Stimulated activated CD8-positive, alpha-beta memory T cell treated with anti-CD3 and anti-CD28 coated beads, Interleukin-2, amount 100 ng/mL, for 1 hour (primary cell): ENCODE data around the gene BAIAP2L1.
"Not testable (repeated sequence)": the region's sequence is repeated elsewhere in the genome, so short reads cannot be mapped to it uniquely, and the experiment has no call there.

Source experiments
- DNase-seq, 2 donors: peaks; one replicate each; pipeline ENCODE4 v3.0.0-alpha.2; 2020; ENCODE audit warnings: low read depth in 2 of 2

Gene BAIAP2L1

GRCh38 chr7:98322331-98323270 lies 78.3 kb downstream of the BAIAP2L1 start:
- DNase-seq = no peak

DNA sequence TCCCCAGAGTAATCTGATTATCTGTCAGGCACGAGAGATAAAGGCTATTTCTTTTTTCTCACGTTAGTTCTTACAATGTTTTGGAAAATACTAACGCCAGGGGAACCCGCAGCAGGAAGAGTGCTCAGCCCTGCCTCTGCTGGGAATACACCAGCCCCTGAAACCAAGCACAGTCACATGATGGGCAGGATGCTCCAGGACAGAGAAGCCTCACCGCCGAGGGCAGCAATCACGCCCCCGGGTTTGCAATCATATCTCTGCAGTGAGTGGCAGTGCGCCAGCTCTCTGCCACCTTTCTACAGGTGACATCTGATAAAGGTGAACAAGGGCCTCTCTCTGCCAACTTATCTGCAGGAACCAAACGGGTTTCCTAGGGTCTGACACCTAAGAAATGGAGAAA lies 79.6 kb downstream of the BAIAP2L1 start:
- DNase-seq = no peak

DNA sequence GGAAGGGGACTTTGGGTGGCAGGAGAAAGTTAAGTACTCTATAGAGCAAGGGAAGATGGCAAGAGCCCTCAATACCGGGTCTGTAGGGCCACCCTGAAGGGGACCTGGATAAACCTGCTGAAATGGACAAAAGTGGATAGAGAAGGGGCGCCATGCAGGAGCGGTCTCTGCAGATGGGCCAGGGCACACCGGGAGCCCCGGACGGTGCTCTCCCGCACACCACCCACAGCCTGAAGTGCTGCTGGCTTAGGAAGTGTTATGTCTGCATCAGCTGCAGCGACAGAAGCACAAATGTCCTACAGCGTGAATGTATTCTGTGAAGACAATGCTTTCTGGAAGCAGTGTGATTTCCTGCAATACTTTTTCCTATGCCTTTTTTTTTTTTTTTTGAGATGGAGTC lies 81.7 kb downstream of the BAIAP2L1 start:
- DNase-seq = no peak

DNA sequence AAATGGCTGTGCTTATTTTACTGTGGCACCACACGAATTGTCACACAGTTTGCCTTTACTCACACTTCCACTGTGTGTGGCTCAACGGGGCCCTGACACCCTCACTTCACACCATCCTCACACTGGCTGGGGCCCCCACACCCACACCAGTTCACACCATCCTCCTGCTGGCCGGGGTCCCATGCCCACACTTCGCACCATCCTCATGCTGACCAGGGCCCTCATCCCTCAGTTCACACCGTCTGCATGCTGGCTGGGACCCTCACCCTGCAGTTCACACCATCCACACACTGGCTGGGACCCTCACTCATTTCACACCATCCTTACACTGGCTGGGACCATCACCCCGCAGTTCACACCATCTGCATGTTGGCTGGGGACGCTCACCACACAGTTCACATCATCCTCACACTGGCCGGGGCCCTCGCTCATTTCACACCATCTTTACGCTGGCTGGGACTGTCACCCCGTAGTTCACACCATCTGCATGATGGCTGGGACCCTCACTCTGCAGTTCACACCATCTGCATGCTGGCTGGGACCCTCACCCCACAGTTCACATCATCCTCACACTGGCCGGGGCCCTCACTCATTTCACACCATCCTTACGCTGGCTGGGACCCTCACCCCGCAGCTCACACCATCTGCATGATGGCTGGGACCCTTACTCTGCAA lies 83.4 kb downstream of the BAIAP2L1 start:
- no peak for DNase-seq

DNA sequence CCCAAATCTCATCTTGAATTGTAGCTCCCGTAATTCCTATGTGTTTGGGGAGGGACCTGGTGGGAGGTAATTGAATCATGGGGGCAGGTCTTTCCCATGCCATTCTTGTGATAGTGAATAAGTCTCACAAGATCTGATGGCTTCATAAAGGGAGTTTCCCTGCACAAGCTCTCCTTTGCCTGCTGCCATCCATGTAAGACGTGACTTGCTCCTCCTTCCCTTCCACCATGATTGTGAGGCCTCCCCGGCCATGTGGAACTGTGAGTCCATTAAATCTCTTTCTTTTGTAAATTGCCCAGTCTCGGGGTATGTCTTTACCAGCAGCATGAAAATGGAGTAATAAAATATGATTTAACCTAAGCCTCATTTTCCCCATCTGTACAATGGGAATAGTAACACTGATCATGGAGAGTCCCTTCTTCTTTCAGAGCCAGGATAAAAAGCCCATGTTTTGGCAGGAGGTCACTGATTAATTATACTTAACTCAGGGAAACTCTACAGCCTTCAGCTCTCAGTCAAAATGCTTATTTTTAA lies 84.8 kb downstream of the BAIAP2L1 start:
- not testable (repeated sequence) for DNase-seq

- DNase-seq = no peak
Observed at GRCh38 chr7:98315318-98315993, 85.4 kb downstream of the BAIAP2L1 start.

- DNase-seq = no peak
Observed at GRCh38 chr7:98314469-98314868, 86.4 kb downstream of the BAIAP2L1 start.

- no peak for DNase-seq
Observed at GRCh38 chr7:98312201-98312600, 88.7 kb downstream of the BAIAP2L1 start.

- DNase-seq = no peak
Observed at GRCh38 chr7:98309566-98309965, 91.3 kb downstream of the BAIAP2L1 start.

GRCh38 chr7:98307971-98308466 lies 92.9 kb downstream of the BAIAP2L1 start:
- DNase-seq = no peak

GRCh38 chr7:98305951-98306535 lies 94.8 kb downstream of the BAIAP2L1 start:
- no peak for DNase-seq

DNA sequence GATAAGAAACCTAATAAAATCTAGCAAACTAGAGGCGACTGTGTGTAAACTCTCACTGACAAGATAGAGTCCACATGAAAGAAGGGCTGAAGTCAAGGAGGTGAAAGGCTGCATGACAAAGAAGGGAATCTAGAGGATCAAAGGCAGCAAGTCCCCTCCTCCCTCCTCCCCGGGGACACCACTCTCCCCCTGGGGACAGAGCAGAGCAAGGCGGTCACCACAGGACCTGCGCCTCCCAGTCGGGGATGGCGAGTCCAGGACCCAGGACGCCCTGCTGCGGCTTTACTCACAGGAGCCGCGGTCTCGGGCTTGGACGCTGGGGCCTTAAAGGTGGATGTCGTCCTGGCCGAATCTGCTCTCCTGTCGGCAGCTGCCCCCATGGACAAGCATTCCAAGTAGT lies 97.0 kb downstream of the BAIAP2L1 start:
- no peak for DNase-seq

DNA sequence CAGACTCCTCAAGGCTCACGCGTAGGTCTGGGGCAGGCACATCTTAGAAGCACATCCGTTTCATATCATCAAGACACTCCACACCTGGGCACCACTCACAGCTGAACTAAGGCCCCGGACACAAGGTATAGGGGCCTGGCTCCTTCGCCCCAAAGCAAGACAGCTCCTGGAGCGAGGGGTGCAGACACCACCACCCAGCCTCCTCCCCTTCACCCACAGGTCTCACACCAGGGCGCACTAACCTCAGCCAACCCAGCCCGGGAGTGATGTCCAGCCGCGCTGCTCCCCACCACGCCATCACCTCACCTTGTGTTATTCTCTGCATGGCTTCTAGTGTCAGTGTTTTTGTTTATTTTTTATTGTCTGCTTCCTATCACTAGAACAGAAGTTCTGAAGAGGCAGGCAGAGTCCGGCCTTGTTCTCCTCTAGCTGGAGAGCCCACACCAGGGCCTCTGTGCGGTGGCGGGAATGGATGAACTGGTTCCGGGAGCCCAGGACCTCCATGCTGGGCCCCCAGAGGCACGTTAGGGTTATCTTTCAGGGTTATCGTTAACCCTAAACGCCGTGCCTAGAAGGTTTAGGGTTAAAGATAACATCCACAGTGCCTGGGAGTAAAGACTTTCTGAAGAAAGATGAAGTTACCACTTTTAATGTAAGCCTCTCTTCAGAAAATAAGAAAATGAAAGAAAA lies 97.6 kb downstream of the BAIAP2L1 start:
- DNase-seq = no peak

- no peak for DNase-seq
Observed at GRCh38 chr7:98301693-98302470, 99.0 kb downstream of the BAIAP2L1 start.

DNA sequence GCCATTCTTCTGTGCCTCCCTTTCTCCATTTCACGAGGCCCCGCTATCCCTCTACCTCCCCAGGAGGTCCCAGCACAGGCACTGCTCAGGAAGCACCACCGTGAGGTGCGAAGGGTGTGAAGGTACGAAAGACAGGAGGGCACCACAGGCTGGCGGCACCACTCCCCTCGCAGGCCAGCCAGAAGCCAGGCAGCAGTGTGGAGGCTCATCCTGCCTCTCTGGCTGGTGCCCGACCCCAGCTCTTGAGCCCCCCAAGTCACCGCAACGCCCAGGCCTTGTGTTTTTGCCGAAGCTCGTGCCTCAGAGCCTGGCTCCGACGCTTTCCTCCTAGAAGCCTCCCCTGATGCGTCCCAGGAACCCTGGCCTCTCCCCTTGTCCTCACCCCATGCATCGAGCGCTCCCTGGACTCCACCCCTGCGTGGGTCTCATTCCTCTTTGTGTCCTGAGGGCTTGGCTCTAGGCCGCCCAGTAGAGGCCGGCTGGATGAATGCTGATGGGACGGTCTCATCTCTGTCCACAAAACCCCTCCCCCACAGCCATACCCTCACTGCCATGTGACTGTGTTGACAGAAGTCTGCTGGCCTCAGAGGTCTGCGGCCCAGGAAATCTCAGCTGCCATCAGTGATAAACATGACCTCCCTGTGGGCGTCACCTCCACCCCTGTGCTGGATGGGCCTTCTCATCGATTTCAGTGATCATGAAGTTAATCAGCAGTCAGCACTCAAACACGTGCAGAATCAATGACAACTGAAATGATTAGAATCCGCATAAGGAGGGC lies 100.1 kb downstream of the BAIAP2L1 start:
- DNase-seq = no peak

DNA sequence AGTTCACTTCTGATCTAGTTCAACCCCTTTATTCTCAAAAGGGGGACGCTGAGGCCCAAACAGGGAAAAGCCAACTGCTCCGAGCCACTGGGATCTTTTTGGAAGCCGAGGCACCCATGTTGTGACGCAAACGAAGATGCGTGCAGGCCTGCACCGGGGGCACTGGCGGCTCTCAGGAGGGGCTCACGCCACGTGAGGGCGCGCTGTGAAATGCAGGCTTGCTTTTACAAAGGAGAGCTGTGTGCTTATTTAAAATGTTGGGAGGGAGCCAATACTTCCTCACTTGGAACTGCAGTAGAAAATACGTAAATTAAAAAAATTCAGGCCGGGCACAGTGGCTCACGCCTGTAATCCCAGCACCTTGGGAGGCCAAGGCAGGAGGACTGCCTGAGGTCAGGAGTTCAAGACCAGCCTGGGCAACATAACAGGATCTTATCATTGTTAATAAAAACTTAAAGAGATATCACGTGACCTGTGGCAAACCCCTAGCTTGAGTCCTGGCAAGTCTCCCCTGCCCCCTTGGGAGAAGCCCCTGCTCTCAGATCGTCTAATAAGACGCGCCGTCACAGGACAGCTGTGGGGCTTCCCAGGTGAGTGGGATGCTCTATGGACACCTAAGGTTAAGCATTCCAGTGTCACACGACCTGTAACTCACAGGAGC lies 103.1 kb downstream of the BAIAP2L1 start:
- no peak for DNase-seq

GRCh38 chr7:98296833-98297232 lies 104.1 kb downstream of the BAIAP2L1 start:
- DNase-seq = no peak

- no peak for DNase-seq
Observed at GRCh38 chr7:98295467-98296192, 105.3 kb downstream of the BAIAP2L1 start.
